HepG2 (cell line): ENCODE results near the gene ANO10. TPM values are rescaled to one million over a fixed set of nuclear protein-coding genes. Genes with fewer than 3 reads are reported as not detected.

Source experiments
- ATAC-seq: fragments of 200-7000 bp; cut with Tn5 transposase; 3 replicates; pipeline ENCODE4 v1.9.1; 2020; ENCODE audit warnings: mild to moderate bottlenecking, moderate library complexity
- BruUV-seq: library from RNA; stranded (reverse); fragments of 400-500 nt; replicated peaks from 2 replicates; lab custom pipeline; 2021; lab: Mats Ljungman, UMichigan
- CTCF ChIA-PET: fragments of 300-600 bp; formaldehyde crosslinking; extraction: SDS; loops from one replicate; lab custom pipeline; 2021; ENCODE audit warnings: low total read pairs, inconsistent platforms, low intra/inter-chr PET ratio; lab: Yijun Ruan, JAX
- POLR2A ChIA-PET: fragments of 350-600 bp; sonication (Branson Sonifier 250); formaldehyde crosslinking; loops from one replicate; lab custom pipeline; 2020; ENCODE audit warnings: antibody characterized with exemption, inconsistent platforms; lab: Yijun Ruan, JAX
- DNase-seq: peaks from one replicate; pipeline ENCODE4 v3.0.0-alpha.2; 2015; ENCODE audit warnings: low spot score
- FAIRE-seq: peaks from 3 replicates; lab custom pipeline; 2011; peaks lifted over from hg19 to GRCh38; lab: Jason Lieb, UNC
- H2AFZ ChIP-seq: one replicate; pipeline ENCODE4 v1.6.1; 2011; ENCODE audit warnings: low read length, inconsistent platforms
- H3K27ac ChIP-seq: fragments of 300-600 bp; 3 replicates; pipeline ENCODE4 v1.8.0; 2011; ENCODE audit warnings: mixed run types, mild to moderate bottlenecking, mixed read lengths, low read length, inconsistent platforms; ENCODE audit not compliant: insufficient read depth; ENCODE audit errors: extremely low read length
- H3K27me3 ChIP-seq, 2 experiments: fragments of 200-600 bp in 1 of 2; 2 replicates in 1 of 2; 3 replicates in 1 of 2; pipeline versions ENCODE4 v1.6.0 to v1.8.0; 2011; ENCODE audit warnings: low read length in 2 of 2, mild to moderate bottlenecking in 2 of 2, moderate library complexity in 2 of 2, inconsistent platforms in 1 of 2; ENCODE audit not compliant: insufficient read depth in 2 of 2, control insufficient read depth in 1 of 2
- H3K36me3 ChIP-seq, 2 experiments: fragments of 200-600 bp in 1 of 2; replicated peaks in 1 of 2; 2 replicates in 1 of 2; 3 replicates in 1 of 2; pipeline versions ENCODE4 v1.5.1 to v1.8.0; 2011; ENCODE audit warnings: low read length in 2 of 2, inconsistent platforms in 1 of 2; ENCODE audit not compliant: insufficient read depth in 2 of 2, control insufficient read depth in 1 of 2
- H3K4me1 ChIP-seq: 2 replicates; pipeline ENCODE4 v1.5.1; 2012; ENCODE audit warnings: low read length, inconsistent platforms; ENCODE audit not compliant: insufficient read depth
- H3K4me2 ChIP-seq: 2 replicates; pipeline ENCODE4 v1.6.0; 2011; ENCODE audit warnings: low read depth, low read length, inconsistent platforms
- H3K4me3 ChIP-seq, 3 experiments: fragments of 200-600 bp in 1 of 3; sonication (generic), shearing (Covaris generic) in 1 of 3; replicated peaks in 1 of 3; 2 replicates each; pipeline ENCODE4 v1.5.1; 2011 to 2016; ENCODE audit warnings: low read length in 3 of 3, inconsistent platforms in 2 of 3, low read depth in 2 of 3, mild to moderate bottlenecking in 2 of 3, control low read depth in 1 of 3, mixed read lengths in 1 of 3; ENCODE audit not compliant: insufficient read depth in 1 of 3
- H3K79me2 ChIP-seq: one replicate; pipeline ENCODE4 v1.6.1; 2011; ENCODE audit warnings: low read length, inconsistent platforms; ENCODE audit not compliant: insufficient read depth
- H3K9ac ChIP-seq: 2 replicates; pipeline ENCODE4 v1.6.0; 2011; ENCODE audit warnings: mild to moderate bottlenecking, low read depth, low read length, inconsistent platforms; ENCODE audit not compliant: insufficient read depth
- H3K9me3 ChIP-seq: 2 replicates; pipeline ENCODE4 v1.5.1; 2012; ENCODE audit warnings: mild to moderate bottlenecking, low read length
- H4K20me1 ChIP-seq: 2 replicates; pipeline ENCODE4 v1.6.0; 2011; ENCODE audit warnings: inconsistent platforms, mild to moderate bottlenecking, low read length, moderate library complexity; ENCODE audit not compliant: insufficient read depth
- ARID5B ChIP-seq: IDR thresholded peaks from 2 replicates; pipeline ENCODE4 v1.4.0; 2020; ENCODE audit warnings: mild to moderate bottlenecking, missing genetic modification reagents
- ATF4 ChIP-seq, 2 experiments: fragments of 450-650 bp in 1 of 2; sonication (generic) in 1 of 2; formaldehyde crosslinking; IDR thresholded peaks; 2 replicates each; pipeline versions ENCODE4 v1.5.0 to v1.8.0; 2020 to 2022; ENCODE audit warnings: mild to moderate bottlenecking in 1 of 2, missing genetic modification reagents in 1 of 2
- BHLHE40 ChIP-seq: IDR thresholded peaks from 2 replicates; pipeline ENCODE4 v1.6.1; 2011; ENCODE audit warnings: low read length, improper control_type of control experiment
- CEBPG ChIP-seq: IDR thresholded peaks from 2 replicates; pipeline ENCODE4 v1.6.1; 2016
- GABPA ChIP-seq, 2 experiments: IDR thresholded peaks; 2 replicates each; pipeline ENCODE4 v1.6.1; 2011 to 2016; ENCODE audit warnings: low read depth in 2 of 2, low read length in 1 of 2, missing biosample characterization in 1 of 2, missing genetic modification characterization in 1 of 2
- RCOR2 ChIP-seq: IDR thresholded peaks from 2 replicates; pipeline ENCODE4 v1.6.1; 2016; ENCODE audit warnings: missing biosample characterization, missing genetic modification reagents
- REXO4 ChIP-seq: sonication (generic); formaldehyde crosslinking; IDR thresholded peaks from 2 replicates; pipeline ENCODE4 v1.8.0; 2022; ENCODE audit warnings: missing genetic modification reagents, mild to moderate bottlenecking, borderline replicate concordance
- ZBTB40 ChIP-seq, 2 experiments: fragments of 450-650 bp in 1 of 2; sonication (generic) in 1 of 2; formaldehyde crosslinking in 1 of 2; IDR thresholded peaks; 2 replicates each; pipeline versions ENCODE4 v1.6.1 to v1.8.0; 2016 to 2022; ENCODE audit warnings: antibody characterized with exemption in 1 of 2, mild to moderate bottlenecking in 1 of 2, missing genetic modification reagents in 1 of 2
- ZNF367 ChIP-seq: sonication (generic); formaldehyde crosslinking; IDR thresholded peaks from 2 replicates; pipeline ENCODE4 v1.4.0; 2020; ENCODE audit warnings: missing genetic modification reagents, borderline replicate concordance
- WGBS: methylation state at CpG from one replicate; pipeline ENCODE4 v1.1.6; 2017; ENCODE audit warnings: low lambda C conversion rate; 5-methylcytosine and 5-hydroxymethylcytosine counted together
- in situ Hi-C: cut with HindIII; loops from 2 replicates; pipeline ENCODE4 v1.10.0; 2017; ENCODE audit warnings: low pct_unique_long_range_greater_than_20kb; ENCODE audit not compliant: extremely low pct_ligation_motif_present
- intact Hi-C: fragments of 100-400 bp; cut with micrococcal nuclease; formaldehyde crosslinking; loops from one replicate; pipeline ENCODE4 v1.10.0; 2022; ENCODE audit not compliant: unreplicated experiment
- polyA plus RNA-seq, 8 experiments: library from polyadenylated mRNA; depleted of rRNA in 3 of 8; stranded (reverse) in 7 of 8; unstranded in 1 of 8; fragments of >200 nt; fragmentation: Illumina TruSeq in 4 of 8; extraction: Trizol in 4 of 8; gene quantifications; 2 replicates each; pipeline versions ENCODE4 v1.2.1 to v1.2.3, GENCODE V29; 2011 to 2016; ENCODE audit warnings: low read depth in 4 of 8, missing spikeins in 1 of 8, mixed read lengths in 1 of 8; ENCODE audit not compliant: insufficient read depth in 1 of 8
- total RNA-seq, 5 experiments: library from RNA; depleted of rRNA; stranded (reverse); fragments of >200 nt; fragmentation: Illumina TruSeq; extraction: Trizol; gene quantifications; 2 replicates each; pipeline ENCODE4 v1.2.3, GENCODE V29; 2016; ENCODE audit warnings: low read depth in 1 of 5

ANO10 gene
- total and polyA plus RNA-seq, 2 of the 13 experiments (the other 11 are each of a cell fraction or from before 2014, with no cell fraction given): 10.4 to 13.1 TPM

- Histone ChIP-seq H3K27ac (no peak overlapping the region), H3K27me3 (no peaks in the 10 kb centered on the region), H3K79me2 (no peaks in the 10 kb centered on the region), H3K4me1 (no peaks in the 10 kb centered on the region), H3K9me3 (no peaks in the 10 kb centered on the region), H3K4me3 (no peak overlapping the region), H2AFZ (no peak overlapping the region), H3K4me2 (no peak overlapping the region), H3K9ac (no peak overlapping the region), H3K36me3 (peaks cover 31 to 69% of the 10 kb centered on the region in 2 experiments), H4K20me1 (0 out of 2 replicates have a peak, but pooled peaks cover 3% of the 10 kb centered on the region)
- ATAC-seq (no peak), DNase-seq (no peak), FAIRE-seq (no peak)
- no TSS peak for BruUV-seq
- in situ Hi-C loops: no loop called here
- WGBS: 98% methylated on average over 14 of the region's 14 CpGs
- ChIA-PET CTCF (no interaction called here), POLR2A (no interaction called here)
- intact Hi-C loops: no loop called here
- no peak for TF ChIP-seq ARID5B (CRISPR knock-in tag)
- no peak for TF ChIP-seq CEBPG (CRISPR knock-in tag)
- no peak for TF ChIP-seq ZBTB40 (IDR thresholded peaks at IDR 0.05)
- TF ChIP-seq ZBTB40 (CRISPR knock-in tag; IDR thresholded peaks at IDR 0.05): no peak
- no peak for TF ChIP-seq GABPA (IDR thresholded peaks at IDR 0.05; ENCODE audit: low read depth, low read length)
- no peak for TF ChIP-seq GABPA (CRISPR knock-in tag; IDR thresholded peaks at IDR 0.05; ENCODE audit: low read depth)
- TF ChIP-seq BHLHE40: no peak
- no peak for TF ChIP-seq RCOR2 (CRISPR knock-in tag)
- no peak for TF ChIP-seq REXO4 (CRISPR knock-in tag)
- TF ChIP-seq ZNF367: no peak
- TF ChIP-seq ATF4 (CRISPR knock-in tag; IDR thresholded peaks at IDR 0.05): no peak
Observed at GRCh38 chr3:43346978-43347749, 274.6 kb downstream of the ANO10 start.
